ENCODE measurements around the gene WWOX. TPM values are rescaled to one million over a fixed set of nuclear protein-coding genes. Genes with fewer than 3 reads are reported as not detected.

WWOX gene
- total and polyA plus RNA-seq, 2 of the 13 experiments (the other 11 are each of a cell fraction or from before 2014, with no cell fraction given) = 9.1 to 37.4 TPM

DNA sequence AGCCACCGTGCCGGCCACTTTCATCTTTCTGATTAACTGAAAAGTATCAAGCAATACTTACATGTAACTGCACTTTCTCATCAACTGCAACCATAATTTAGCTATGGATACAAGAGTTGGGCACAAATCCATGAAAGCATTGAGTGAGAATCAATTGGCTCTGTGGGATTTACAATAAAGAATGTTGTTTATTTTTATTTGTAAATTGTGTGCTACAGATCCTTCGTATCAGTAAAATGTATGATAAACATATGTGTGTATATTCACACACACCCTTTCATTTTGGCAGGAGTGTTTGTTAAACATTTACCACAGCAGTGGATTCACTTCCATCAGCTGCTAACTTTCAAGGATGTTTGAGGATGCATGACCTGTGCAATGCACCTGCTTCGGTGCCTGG lies 411.0 kb downstream of the WWOX start:
- POLR2A ChIA-PET = no interaction called here
- ATAC-seq (no peak), FAIRE-seq (no peak), DNase-seq (ENCODE audit: low spot score) (no peak)
- BruUV-seq (replicated peaks) = no TSS peak
- no peak overlapping the region for H3K4me3 ChIP-seq (replicated peaks in 1 of 3; ENCODE audit: insufficient read depth in 1 of 3, low read depth in 2 of 3, low read length in 3 of 3)
- in situ Hi-C loops (cut with HindIII; ENCODE audit: extremely low pct_ligation_motif_present, low pct_unique_long_range_greater_than_20kb) = loop anchor here (25.0 kb wide), 1 partner anchor 1102 kb away; the partner anchor contains the start of gene MAF
- H3K9me3 ChIP-seq (ENCODE audit: low read length) = no peaks in the 10 kb centered on the region
- H3K27ac ChIP-seq (ENCODE audit: extremely low read length, insufficient read depth, low read length) = no peak overlapping the region
- peaks cover 28% of the 10 kb centered on the region for H3K4me1 ChIP-seq (ENCODE audit: insufficient read depth, low read length)
- no peaks in the 10 kb centered on the region for H3K36me3 ChIP-seq (replicated peaks in 1 of 2; ENCODE audit: control insufficient read depth in 1 of 2, insufficient read depth in 2 of 2, low read length in 2 of 2)
- no peak overlapping the region for H3K4me2 ChIP-seq (ENCODE audit: low read depth, low read length)
- H2AFZ ChIP-seq (ENCODE audit: low read length) = no peak overlapping the region
- no peak overlapping the region for H3K9ac ChIP-seq (ENCODE audit: insufficient read depth, low read depth, low read length)
- no peaks in the 10 kb centered on the region for H4K20me1 ChIP-seq (ENCODE audit: insufficient read depth, low read length)
- CTCF ChIA-PET (ENCODE audit: low intra/inter-chr PET ratio, low total read pairs) = no interaction called here
- intact Hi-C loops (cut with micrococcal nuclease; ENCODE audit: unreplicated experiment) = no loop called here
- TF ChIP-seq, protein P1, sequence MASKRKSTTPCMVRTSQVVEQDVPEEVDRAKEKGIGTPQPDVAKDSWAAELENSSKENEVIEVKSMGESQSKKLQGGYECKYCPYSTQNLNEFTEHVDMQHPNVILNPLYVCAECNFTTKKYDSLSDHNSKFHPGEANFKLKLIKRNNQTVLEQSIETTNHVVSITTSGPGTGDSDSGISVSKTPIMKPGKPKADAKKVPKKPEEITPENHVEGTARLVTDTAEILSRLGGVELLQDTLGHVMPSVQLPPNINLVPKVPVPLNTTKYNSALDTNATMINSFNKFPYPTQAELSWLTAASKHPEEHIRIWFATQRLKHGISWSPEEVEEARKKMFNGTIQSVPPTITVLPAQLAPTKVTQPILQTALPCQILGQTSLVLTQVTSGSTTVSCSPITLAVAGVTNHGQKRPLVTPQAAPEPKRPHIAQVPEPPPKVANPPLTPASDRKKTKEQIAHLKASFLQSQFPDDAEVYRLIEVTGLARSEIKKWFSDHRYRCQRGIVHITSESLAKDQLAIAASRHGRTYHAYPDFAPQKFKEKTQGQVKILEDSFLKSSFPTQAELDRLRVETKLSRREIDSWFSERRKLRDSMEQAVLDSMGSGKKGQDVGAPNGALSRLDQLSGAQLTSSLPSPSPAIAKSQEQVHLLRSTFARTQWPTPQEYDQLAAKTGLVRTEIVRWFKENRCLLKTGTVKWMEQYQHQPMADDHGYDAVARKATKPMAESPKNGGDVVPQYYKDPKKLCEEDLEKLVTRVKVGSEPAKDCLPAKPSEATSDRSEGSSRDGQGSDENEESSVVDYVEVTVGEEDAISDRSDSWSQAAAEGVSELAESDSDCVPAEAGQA (IDR thresholded peaks at IDR 0.05; ENCODE audit: low read depth) = no peak
- TF ChIP-seq, protein P1 (CRISPR knock-in tag; IDR thresholded peaks at IDR 0.05; ENCODE audit: borderline replicate concordance) = no peak
- no peak for TF ChIP-seq ZMYM3 (CRISPR knock-in tag; IDR thresholded peaks at IDR 0.05)
- WGBS (ENCODE audit: low lambda C conversion rate) = 92% methylated on average over 4 of the region's 4 CpGs
- no peaks in the 10 kb centered on the region for H3K79me2 ChIP-seq (ENCODE audit: insufficient read depth, low read length)
- no peaks in the 10 kb centered on the region for H3K27me3 ChIP-seq (ENCODE audit: control insufficient read depth in 1 of 2, insufficient read depth in 2 of 2, low read length in 2 of 2)
